SKM-1 (cell line): ENCODE results near the gene METTL21C.

ENCODE experiments used
- DNase-seq: peaks from one replicate; lab custom pipeline; 2025; ENCODE audit not compliant: unreplicated experiment; lab: John Stamatoyannopoulos, UW

METTL21C gene

DNA sequence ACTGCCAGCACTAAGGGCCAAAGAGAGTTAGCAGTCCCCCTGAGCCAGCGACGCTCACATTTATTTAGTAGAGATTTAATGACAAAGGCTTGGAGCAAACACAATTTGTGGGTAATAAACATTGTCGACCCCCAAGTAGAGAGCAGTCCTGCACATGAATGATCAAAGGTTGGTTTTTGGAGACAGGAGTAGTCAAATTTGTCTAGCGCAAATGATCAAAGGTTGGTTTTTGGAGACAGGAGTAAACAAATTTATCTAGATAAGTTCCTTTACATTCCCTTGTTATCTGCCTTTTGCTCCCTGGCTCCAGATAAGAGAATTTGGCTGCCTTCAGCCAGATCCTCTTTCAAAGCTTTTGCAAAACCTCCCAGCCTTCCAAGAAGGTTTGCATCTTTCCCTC, 26.9 kb downstream of the METTL21C start:
- no peak for DNase-seq

DNA sequence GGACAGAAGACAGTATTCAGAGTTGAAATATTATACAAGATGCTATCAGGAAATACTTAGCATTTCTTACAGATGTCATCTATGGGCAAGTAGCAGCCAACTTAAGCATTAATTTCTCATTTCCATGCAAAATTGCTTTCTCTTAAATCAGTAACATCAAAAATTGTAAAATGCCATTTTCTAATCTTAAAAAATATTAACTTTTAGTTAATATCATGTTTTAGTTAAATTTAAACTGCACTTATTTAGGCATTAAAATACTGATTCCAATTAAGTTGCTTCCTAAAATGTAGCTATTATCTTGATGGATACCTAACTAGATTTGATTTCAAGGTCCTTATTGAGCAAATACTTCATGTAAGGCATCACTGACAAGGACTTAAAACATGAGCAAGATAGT, 27.8 kb downstream of the METTL21C start:
- DNase-seq, result no peak

DNA sequence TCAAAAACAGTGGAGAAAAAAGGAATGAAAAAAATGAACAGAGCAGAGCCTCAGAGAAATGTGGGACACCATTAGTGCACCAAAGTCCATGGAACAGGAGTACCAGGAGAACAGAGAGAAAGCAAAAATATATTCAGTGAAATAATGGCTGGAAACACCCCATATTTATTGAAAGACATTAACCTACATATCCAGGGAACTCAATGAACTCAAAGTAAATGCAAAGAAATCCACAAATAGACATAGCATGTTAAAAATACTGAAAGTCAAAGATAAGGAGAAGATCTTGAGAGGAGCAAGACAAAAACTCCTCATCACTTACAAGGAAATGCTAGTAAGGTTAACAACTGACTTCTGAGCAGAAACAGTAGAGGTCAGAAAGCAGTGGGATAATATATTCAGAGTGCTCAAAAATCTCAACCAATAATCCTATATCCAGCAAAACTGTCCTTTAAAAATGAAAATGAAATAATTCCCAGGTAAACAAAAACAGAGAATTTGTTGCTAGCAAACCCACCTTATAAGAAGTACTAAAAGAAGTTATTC, 35.6 kb downstream of the METTL21C start:
- DNase-seq, result no peak

DNA sequence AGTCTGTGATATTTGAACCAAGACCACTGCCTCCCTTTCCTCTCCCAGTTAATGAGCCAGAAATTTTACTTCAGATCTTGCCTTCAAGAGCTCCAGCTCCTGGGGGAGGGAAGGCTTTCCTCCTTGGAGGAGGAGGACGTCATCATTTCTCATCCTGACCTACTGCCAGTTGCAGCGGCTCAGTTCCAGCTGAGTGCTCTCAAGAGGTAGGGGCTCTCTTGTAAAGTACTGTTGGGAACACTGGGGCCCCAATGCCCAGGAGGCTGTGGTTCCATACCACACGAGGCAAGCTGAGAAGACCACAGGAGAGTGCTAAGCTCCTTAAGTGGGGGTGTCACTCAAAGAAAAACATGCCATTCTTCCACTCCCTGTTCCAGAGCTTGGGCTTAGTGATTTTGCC, 36.2 kb downstream of the METTL21C start:
- no peak for DNase-seq

GRCh38 chr13:102657630-102658029, 37.2 kb downstream of the METTL21C start:
- DNase-seq, result no peak

DNA sequence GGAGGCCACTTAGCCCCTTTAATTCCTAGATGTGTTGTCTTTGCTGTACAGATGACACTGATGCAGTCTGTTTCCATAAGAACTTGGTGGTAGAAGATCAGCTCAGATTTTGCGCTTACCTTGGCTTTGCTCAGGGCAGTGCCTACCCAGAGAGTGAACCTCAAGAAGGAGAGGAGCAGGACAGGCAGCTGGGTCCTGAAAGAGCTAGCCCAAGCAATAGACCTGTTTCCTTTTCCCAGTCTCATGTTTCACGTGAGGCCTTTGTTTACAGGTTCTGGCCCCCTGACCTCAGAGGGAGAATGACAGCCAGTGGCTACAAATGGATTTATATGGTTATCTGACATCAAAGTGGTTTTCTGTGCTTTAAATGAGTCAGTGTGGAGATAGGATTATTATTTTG, 40.1 kb downstream of the METTL21C start:
- no peak for DNase-seq

DNA sequence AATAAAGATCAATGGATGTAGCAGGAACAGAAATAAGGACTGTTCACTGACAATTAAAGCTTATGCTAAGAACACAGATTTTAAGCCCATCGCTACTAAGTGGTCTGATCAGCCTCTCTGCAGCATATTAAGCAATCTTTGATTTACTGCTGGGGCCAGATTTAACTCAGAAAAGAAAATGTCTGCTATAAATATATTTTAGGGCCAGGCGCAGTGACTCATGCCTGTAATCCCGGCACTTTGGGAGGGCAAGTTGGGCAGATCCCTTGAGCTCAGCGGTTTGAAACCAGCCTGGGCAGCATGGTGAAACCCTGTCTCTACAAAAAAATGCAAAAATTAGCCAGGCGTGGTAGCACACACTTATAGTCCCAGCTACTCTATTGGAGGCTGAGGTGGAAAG, 43.0 kb downstream of the METTL21C start:
- DNase-seq, result no peak

DNA sequence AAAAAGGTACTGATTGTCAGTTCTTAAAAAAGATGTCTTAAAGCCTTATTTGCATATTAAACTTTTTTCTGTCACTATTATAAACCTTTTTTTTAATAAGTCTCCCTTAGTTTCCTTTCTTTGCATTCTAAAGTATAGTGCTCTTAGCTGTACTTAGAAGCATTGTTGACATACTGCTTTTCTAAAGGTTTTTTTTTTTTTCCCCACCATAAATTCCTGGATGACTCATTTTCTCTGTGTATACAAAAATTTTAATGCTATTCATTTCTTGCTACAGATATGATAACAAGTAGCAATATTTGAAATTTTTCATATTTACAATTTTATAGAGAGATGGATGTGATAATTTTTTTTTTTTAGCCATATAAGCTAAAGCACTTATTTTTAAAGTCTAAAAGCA, 43.5 kb downstream of the METTL21C start:
- no peak for DNase-seq

- no peak for DNase-seq
Measured at GRCh38 chr13:102650444-102650843, 44.4 kb downstream of the METTL21C start.

DNA sequence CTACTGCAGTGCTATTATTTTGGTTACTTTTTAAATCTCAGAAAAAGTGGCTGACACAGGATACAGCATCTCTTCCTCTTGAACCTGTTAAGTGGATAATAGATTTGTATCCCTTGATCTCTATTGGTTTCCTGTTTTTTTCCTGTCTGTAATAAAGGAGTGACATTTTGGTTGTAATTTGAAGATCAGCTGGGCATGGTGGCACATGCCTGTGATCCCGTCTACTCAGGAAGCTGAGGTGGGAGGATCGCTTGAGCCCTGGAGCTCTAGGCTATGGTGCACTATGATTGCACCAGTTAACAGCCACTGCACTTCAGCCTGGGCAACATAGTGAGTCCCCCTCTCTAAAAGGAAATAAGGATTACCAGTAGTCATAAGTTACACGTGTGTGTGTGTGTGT, 46.8 kb downstream of the METTL21C start:
- DNase-seq, result no peak

DNA sequence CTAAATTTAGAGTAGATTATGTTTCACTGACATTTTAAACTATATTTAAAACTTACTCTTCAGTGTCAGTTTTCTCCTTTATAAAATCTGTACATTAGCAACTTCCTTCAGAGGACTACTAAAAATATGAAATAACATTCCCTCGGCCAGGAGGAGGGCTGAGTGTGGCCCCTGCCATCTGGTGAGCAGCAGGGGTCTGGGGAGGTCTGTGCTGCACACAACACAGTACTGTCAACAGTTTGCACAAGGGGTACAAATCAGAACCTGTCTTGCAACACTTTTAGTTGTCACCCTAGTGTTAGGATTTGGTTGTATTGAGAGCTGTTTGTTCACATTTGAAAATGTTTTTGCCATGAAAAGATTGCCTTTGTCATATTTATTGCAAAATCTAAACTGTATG, 49.1 kb downstream of the METTL21C start:
- DNase-seq, result no peak

DNA sequence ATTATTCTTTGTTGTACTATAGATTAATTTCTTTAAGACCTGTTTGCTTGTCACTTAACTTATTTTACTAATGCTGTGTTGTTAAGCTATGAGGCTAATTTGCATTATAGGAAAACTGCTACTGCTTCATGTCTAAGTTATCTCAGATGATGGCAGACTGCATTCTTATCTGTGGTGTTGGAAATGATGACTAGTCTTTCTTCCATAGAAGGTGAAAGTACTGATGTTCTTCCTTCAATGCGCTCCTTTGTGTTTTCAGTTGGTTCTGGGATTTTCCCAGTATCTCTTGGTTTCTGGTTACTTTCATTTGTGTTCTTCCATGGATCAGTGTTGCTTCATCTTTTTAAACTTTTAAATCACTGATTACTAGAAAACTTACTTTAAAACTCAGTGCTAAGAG, 51.2 kb downstream of the METTL21C start:
- no peak for DNase-seq

- no peak for DNase-seq
Measured at GRCh38 chr13:102642475-102642874, 52.4 kb downstream of the METTL21C start.

- DNase-seq, result no peak
Measured at GRCh38 chr13:102642029-102642428, 52.8 kb downstream of the METTL21C start.

DNA sequence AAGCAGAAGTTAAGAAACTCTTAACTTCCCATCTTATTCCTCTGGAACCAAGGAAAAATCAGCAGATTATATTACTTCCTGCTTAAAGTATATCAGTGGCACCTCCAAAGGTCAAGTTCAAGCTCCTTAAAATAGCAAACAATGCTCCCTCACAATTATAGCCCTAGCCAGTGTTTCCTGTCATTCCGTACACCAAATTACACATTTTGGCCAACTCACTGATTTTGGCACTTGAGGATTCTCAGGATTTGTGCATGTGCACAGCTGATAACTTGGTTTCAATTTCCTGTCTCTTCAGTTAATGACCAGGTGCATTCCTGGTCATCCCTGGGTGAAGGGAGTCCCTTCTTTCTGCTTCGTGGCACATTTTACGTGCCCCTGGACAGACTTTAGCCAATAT, 56.1 kb downstream of the METTL21C start:
- DNase-seq, result no peak
